Endothelial cell of umbilical vein (primary cell): ENCODE measurements around the gene TNRC6C.

ENCODE experiments used
- EZH2 ChIP-seq: IDR thresholded peaks from 2 replicates; pipeline ENCODE4 v1.6.1; 2012; ENCODE audit warnings: borderline replicate concordance, low read depth, mild to moderate bottlenecking, moderate library complexity, low read length, inconsistent platforms; ENCODE audit not compliant: severe bottlenecking
- FOS ChIP-seq: IDR thresholded peaks from 2 replicates; pipeline ENCODE4 v1.6.1; 2011; ENCODE audit warnings: mild to moderate bottlenecking, low read length, moderate library complexity, borderline replicate concordance; ENCODE audit not compliant: insufficient read depth
- GATA2 ChIP-seq: IDR thresholded peaks from 2 replicates; pipeline ENCODE4 v1.7.0; 2011; ENCODE audit warnings: low read depth, mild to moderate bottlenecking, moderate library complexity, mixed read lengths, low read length; ENCODE audit not compliant: insufficient read length, insufficient read depth
- POLR2A ChIP-seq: IDR thresholded peaks from 2 replicates; pipeline ENCODE4 v1.6.1; 2012; ENCODE audit warnings: low read depth, mild to moderate bottlenecking, control low read depth, low read length
- POLR2AphosphoS5 ChIP-seq: IDR thresholded peaks from 2 replicates; pipeline ENCODE4 v1.6.1; 2012; ENCODE audit warnings: low read depth, mild to moderate bottlenecking, control low read depth, low read length, moderate library complexity; ENCODE audit not compliant: insufficient read depth
- TF ChIP-seq, protein P1 (sequence below), 2 donors: IDR thresholded peaks; 1 replicate in 1 of 2; 2 replicates in 1 of 2; pipeline ENCODE4 v1.5.1; 2011; ENCODE audit warnings: low read length in 2 of 2, mild to moderate bottlenecking in 2 of 2, moderate library complexity in 2 of 2, control low read depth in 1 of 2, inconsistent platforms in 1 of 2, low read depth in 1 of 2; ENCODE audit not compliant: insufficient read depth in 1 of 2; ENCODE audit errors: extremely low read depth in 1 of 2
- TF ChIP-seq, protein P2 (sequence below): IDR thresholded peaks from 2 replicates; pipeline ENCODE4 v1.6.1; 2011; ENCODE audit not compliant: insufficient read depth, insufficient read length

DNA sequence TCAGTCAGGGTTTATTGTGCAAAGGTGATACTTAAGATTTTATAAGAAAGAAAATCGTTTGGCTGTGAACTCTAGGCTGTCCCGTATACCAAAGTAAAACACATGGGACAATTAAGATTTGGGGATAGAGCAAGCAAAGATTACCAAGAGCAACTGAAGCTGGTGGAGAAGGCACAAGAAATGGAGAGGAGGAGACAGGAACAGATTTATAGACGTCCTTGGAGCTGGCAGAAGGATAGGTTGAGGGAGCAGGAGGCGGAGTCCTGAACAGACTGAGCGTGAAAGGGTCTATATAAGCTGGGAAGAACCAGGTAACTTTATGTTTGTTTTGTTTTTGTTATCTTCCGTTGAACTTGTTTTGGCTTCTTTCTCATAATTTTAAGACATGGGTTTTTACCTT lies 3.8 kb downstream of the TNRC6C start:
- TF ChIP-seq, protein P1, sequence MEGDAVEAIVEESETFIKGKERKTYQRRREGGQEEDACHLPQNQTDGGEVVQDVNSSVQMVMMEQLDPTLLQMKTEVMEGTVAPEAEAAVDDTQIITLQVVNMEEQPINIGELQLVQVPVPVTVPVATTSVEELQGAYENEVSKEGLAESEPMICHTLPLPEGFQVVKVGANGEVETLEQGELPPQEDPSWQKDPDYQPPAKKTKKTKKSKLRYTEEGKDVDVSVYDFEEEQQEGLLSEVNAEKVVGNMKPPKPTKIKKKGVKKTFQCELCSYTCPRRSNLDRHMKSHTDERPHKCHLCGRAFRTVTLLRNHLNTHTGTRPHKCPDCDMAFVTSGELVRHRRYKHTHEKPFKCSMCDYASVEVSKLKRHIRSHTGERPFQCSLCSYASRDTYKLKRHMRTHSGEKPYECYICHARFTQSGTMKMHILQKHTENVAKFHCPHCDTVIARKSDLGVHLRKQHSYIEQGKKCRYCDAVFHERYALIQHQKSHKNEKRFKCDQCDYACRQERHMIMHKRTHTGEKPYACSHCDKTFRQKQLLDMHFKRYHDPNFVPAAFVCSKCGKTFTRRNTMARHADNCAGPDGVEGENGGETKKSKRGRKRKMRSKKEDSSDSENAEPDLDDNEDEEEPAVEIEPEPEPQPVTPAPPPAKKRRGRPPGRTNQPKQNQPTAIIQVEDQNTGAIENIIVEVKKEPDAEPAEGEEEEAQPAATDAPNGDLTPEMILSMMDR (IDR thresholded peaks at IDR 0.05; ENCODE audit: extremely low read depth in 1 of 2, insufficient read depth in 1 of 2, low read depth in 1 of 2, low read length in 2 of 2): no peak
- no peak for TF ChIP-seq POLR2A
- TF ChIP-seq, protein P2, sequence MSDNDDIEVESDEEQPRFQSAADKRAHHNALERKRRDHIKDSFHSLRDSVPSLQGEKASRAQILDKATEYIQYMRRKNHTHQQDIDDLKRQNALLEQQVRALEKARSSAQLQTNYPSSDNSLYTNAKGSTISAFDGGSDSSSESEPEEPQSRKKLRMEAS: no peak
- no peak for TF ChIP-seq GATA2
- no peak for TF ChIP-seq FOS
- TF ChIP-seq EZH2: no peak
- TF ChIP-seq POLR2AphosphoS5: no peak
